Activated CD8-positive, alpha-beta T cell treated with anti-CD3 and anti-CD28 coated beads for 36 hours (primary cell): Measurements from ENCODE around the gene KCNMB2. TPM values are rescaled to one million over a fixed set of nuclear protein-coding genes. Genes with fewer than 3 reads are reported as not detected.

ENCODE experiments used
- ATAC-seq: fragments of 200-7000 bp; cut with Tn5 transposase; one replicate; pipeline ENCODE4 v1.10.0; 2021; ENCODE audit warnings: mild to moderate bottlenecking, moderate library complexity
- CTCF ChIA-PET: fragments of 350-600 bp; sonication (Branson Sonifier 250); formaldehyde crosslinking; loops from one replicate; lab custom pipeline; 2021; ENCODE audit warnings: antibody characterized with exemption; lab: Charles Lee
- POLR2A ChIA-PET: fragments of 350-600 bp; sonication (Branson Sonifier 250); formaldehyde crosslinking; loops from one replicate; lab custom pipeline; 2021; ENCODE audit warnings: antibody characterized with exemption; lab: Charles Lee
- DNase-seq: peaks from one replicate; pipeline ENCODE4 v3.0.0-alpha.2; 2020
- H3K27ac Mint-ChIP-seq: one replicate; pipeline ENCODE4 v1.8.0; 2021; ENCODE audit warnings: mild to moderate bottlenecking, mixed read lengths
- H3K27me3 Mint-ChIP-seq: one replicate; pipeline ENCODE4 v1.8.0; 2021; ENCODE audit warnings: mixed read lengths
- H3K36me3 Mint-ChIP-seq: one replicate; pipeline ENCODE4 v1.8.0; 2021; ENCODE audit warnings: low read depth, mixed read lengths
- H3K4me1 Mint-ChIP-seq: one replicate; pipeline ENCODE4 v1.8.0; 2021; ENCODE audit warnings: low read depth, mixed read lengths
- H3K4me3 Mint-ChIP-seq: one replicate; pipeline ENCODE4 v1.8.0; 2021; ENCODE audit warnings: mild to moderate bottlenecking, moderate library complexity, mixed read lengths
- H3K9me3 Mint-ChIP-seq: one replicate; pipeline ENCODE4 v1.8.0; 2021; ENCODE audit warnings: mixed read lengths
- CTCF ChIP-seq: fragments of 200-600 bp; IDR thresholded peaks from one replicate; pipeline ENCODE4 v1.8.0; 2022; ENCODE audit warnings: antibody characterized with exemption, mild to moderate bottlenecking
- intact Hi-C: fragments of 100-400 bp; cut with micrococcal nuclease; formaldehyde crosslinking; loops from one replicate; pipeline ENCODE4 v1.10.0; 2022
- total RNA-seq, 2 experiments: library from RNA; stranded (reverse); gene quantifications; one replicate each; pipeline ENCODE4 v1.2.3, GENCODE V29; 2021

KCNMB2 gene
- total RNA-seq, 2 experiments from 2014 or later = not detected

- POLR2A ChIA-PET = no interaction called here
- DNase-seq (no peak), ATAC-seq (no peak)
- Mint-ChIP-seq H3K27ac (no peak overlapping the region), H3K4me1 (no peaks in the 10 kb centered on the region), H3K36me3 (no peaks in the 10 kb centered on the region), H3K27me3 (no peaks in the 10 kb centered on the region), H3K9me3 (no peaks in the 10 kb centered on the region), H3K4me3 (no peak overlapping the region)
- CTCF ChIA-PET = no interaction called here
- no peak for TF ChIP-seq CTCF
- intact Hi-C loops = no loop called here
These were observed 41.9 kb upstream of the KCNMB2 start for GRCh38 chr3:178494386-178494785.

DNA sequence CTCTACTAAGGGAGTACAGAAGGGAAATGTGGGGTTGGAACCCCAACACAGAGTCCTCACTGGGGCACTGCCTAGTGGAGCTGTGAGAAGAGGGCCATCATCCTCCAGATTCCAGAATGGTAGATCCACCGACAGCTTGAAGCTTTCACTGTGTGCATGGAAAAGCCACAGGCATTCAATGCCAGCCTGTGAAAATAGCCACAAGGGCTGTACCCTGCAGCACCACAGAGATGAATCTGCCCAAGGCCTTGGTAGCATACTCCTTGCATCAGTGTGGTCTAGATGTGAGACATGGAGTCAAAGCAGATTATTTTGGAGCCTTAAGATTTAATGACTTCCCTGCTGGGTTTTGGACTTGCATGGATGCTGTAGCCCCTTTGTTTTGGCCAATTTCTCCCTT lies 39.3 kb upstream of the KCNMB2 start:
- ChIA-PET POLR2A (no interaction called here), CTCF (no interaction called here)
- TF ChIP-seq CTCF = no peak
- intact Hi-C loops = no loop called here
- Mint-ChIP-seq H3K9me3 (no peaks in the 10 kb centered on the region), H3K36me3 (no peaks in the 10 kb centered on the region), H3K4me3 (no peak overlapping the region), H3K27ac (no peak overlapping the region), H3K27me3 (no peaks in the 10 kb centered on the region), H3K4me1 (no peaks in the 10 kb centered on the region)
- DNase-seq = no peak
- no peak for ATAC-seq

GRCh38 chr3:178498871-178499270 lies 37.4 kb upstream of the KCNMB2 start:
- no peak overlapping the region for H3K27ac Mint-ChIP-seq
- H3K27me3 Mint-ChIP-seq = peaks cover 2% of the 10 kb centered on the region
- no peak overlapping the region for H3K4me3 Mint-ChIP-seq
- DNase-seq (no peak), ATAC-seq (no peak)
- TF ChIP-seq CTCF = no peak
- ChIA-PET CTCF (no interaction called here), POLR2A (no interaction called here)
- intact Hi-C loops = no loop called here
- H3K9me3 Mint-ChIP-seq = no peaks in the 10 kb centered on the region
- no peaks in the 10 kb centered on the region for H3K4me1 Mint-ChIP-seq
- no peaks in the 10 kb centered on the region for H3K36me3 Mint-ChIP-seq

GRCh38 chr3:178500631-178501030 lies 35.6 kb upstream of the KCNMB2 start:
- peaks cover 8% of the 10 kb centered on the region for H3K27me3 Mint-ChIP-seq
- no peaks in the 10 kb centered on the region for H3K4me1 Mint-ChIP-seq

GRCh38 chr3:178504128-178504527 lies 32.1 kb upstream of the KCNMB2 start:
- Mint-ChIP-seq H3K9me3 (no peaks in the 10 kb centered on the region), H3K27ac (no peak overlapping the region), H3K4me3 (no peak overlapping the region), H3K36me3 (no peaks in the 10 kb centered on the region), H3K27me3 (peaks cover 8% of the 10 kb centered on the region), H3K4me1 (no peaks in the 10 kb centered on the region)
- POLR2A ChIA-PET = no interaction called here
- no peak for ATAC-seq
- TF ChIP-seq CTCF = no peak
- DNase-seq = no peak
- CTCF ChIA-PET = no interaction called here
- intact Hi-C loops = no loop called here

More at GRCh38 chr3:178500631-178501030, 35.6 kb upstream of the KCNMB2 start:
- ChIA-PET POLR2A (no interaction called here), CTCF (no interaction called here)
- no peak for TF ChIP-seq CTCF
- no peak overlapping the region for H3K4me3 Mint-ChIP-seq
- intact Hi-C loops = no loop called here
- DNase-seq = no peak
- no peaks in the 10 kb centered on the region for H3K36me3 Mint-ChIP-seq
- no peak for ATAC-seq
- no peak overlapping the region for H3K27ac Mint-ChIP-seq
- H3K9me3 Mint-ChIP-seq = no peaks in the 10 kb centered on the region
